Mucosa of descending colon (tissue), 3 donors: ENCODE results near the gene IRAK1BP1. TPM values are rescaled to one million over a fixed set of nuclear protein-coding genes. Genes with fewer than 3 reads are reported as not detected.

ENCODE experiments used
- ATAC-seq: fragments of 200-7000 bp; cut with Tn5 transposase; one replicate; pipeline ENCODE4 v1.9.1; 2020; ENCODE audit warnings: mild to moderate bottlenecking, moderate library complexity
- DNase-seq, 3 donors: peaks; one replicate each; pipeline ENCODE4 v3.0.0-alpha.2; 2020
- H3K36me3 ChIP-seq: fragments of 200-600 bp; one replicate; pipeline ENCODE4 v1.8.0; 2021; ENCODE audit warnings: low read depth, mild to moderate bottlenecking
- H3K4me1 ChIP-seq: fragments of 200-600 bp; one replicate; pipeline ENCODE4 v1.8.0; 2021; ENCODE audit warnings: low read depth, mild to moderate bottlenecking
- H3K4me3 ChIP-seq: fragments of 200-600 bp; one replicate; pipeline ENCODE4 v1.8.0; 2021; ENCODE audit warnings: mild to moderate bottlenecking
- H3K9me3 ChIP-seq: fragments of 200-600 bp; one replicate; pipeline ENCODE4 v1.8.0; 2021; ENCODE audit warnings: mild to moderate bottlenecking
- CTCF ChIP-seq: fragments of 200-600 bp; IDR thresholded peaks from one replicate; pipeline ENCODE4 v1.8.0; 2022; ENCODE audit warnings: antibody characterized with exemption, mild to moderate bottlenecking
- intact Hi-C, 2 donors: fragments of 100-400 bp; cut with DNase I in 1 of 2; cut with micrococcal nuclease in 1 of 2; formaldehyde crosslinking; loops; one replicate each; pipeline versions ENCODE4 v1.11.0 to v1.11.1; 2022; cut with DNase I, micrococcal nuclease
- total RNA-seq, 3 donors: library from RNA; stranded (reverse); fragmentation: NEBNext Ultra II Directional in 2 of 3; extraction: Animal tissue kit (Norgen Biotek cat#: 25700) in 2 of 3; gene quantifications; one replicate each; pipeline versions ENCODE4 v1.2.1 to v1.2.4, GENCODE V29; 2021 to 2023
- donor health status: DM: no; HTN: no; CAD: no; lungs with moderate emphysema.
- donor health status: DM: no; HTN: no; CAD: no.
- donor health status: DM: no; HTN: yes; CAD: no.

Gene IRAK1BP1
- total RNA-seq, 3 donors from 2014 or later: 2.9 to 4.6 (median 3.4) TPM

- no peak for TF ChIP-seq CTCF
- DNase-seq: no peak
- Histone ChIP-seq H3K36me3 (no peaks in the 10 kb centered on the region), H3K9me3 (peaks cover 13% of the 10 kb centered on the region), H3K4me1 (no peaks in the 10 kb centered on the region), H3K4me3 (no peak overlapping the region)
- intact Hi-C loops: no loop called here
- ATAC-seq: no peak
Measured at GRCh38 chr6:78952362-78952761, 85.0 kb downstream of the IRAK1BP1 start.

Other genes starting within 250 kb of the IRAK1BP1 start
- 10 to 100 TPM; 19.3 to 34.2 (median 22.6) TPM for gene PHIP, start 210.7 kb downstream of the IRAK1BP1 start, total RNA-seq